Endothelial cell of umbilical vein (primary cell): Measurements from ENCODE around the gene PTGFRN. TPM values are rescaled to one million over a fixed set of nuclear protein-coding genes. Genes with fewer than 3 reads are reported as not detected.

Source experiments
- BruUV-seq: library from RNA; stranded (reverse); fragments of 400-500 nt; replicated peaks from 2 replicates; lab custom pipeline; 2021; lab: Mats Ljungman, UMichigan
- CTCF ChIA-PET: fragments of 300-600, 350-600 bp; sonication (Branson Sonifier 250); formaldehyde crosslinking; loops from one replicate; lab custom pipeline; 2021; ENCODE audit warnings: antibody characterized with exemption, inconsistent platforms; lab: Charles Lee
- POLR2A ChIA-PET: fragments of 300-600, 350-600 bp; sonication (Branson Sonifier 250); formaldehyde crosslinking; loops from one replicate; lab custom pipeline; 2021; ENCODE audit warnings: antibody characterized with exemption, inconsistent platforms; lab: Charles Lee
- DNase-seq: peaks from one replicate; pipeline ENCODE4 v3.0.0-alpha.2; 2011; ENCODE audit warnings: low read depth, low spot score
- FAIRE-seq: peaks from 2 replicates; lab custom pipeline; 2011; peaks lifted over from hg19 to GRCh38; lab: Jason Lieb, UNC
- H2AFZ ChIP-seq: 2 replicates; pipeline ENCODE4 v1.6.0; 2012; ENCODE audit warnings: low read depth, low read length, control low read depth, inconsistent platforms
- H3K27ac ChIP-seq: 2 replicates; pipeline ENCODE4 v1.5.1; 2011; ENCODE audit warnings: low read depth, mild to moderate bottlenecking, control low read depth, low read length, moderate library complexity; ENCODE audit not compliant: insufficient read depth
- H3K27me3 ChIP-seq, 2 experiments: 2 replicates each; pipeline versions ENCODE4 v1.6.0 to v1.6.1; 2011; ENCODE audit warnings: low read length in 2 of 2, mixed read lengths in 1 of 2; ENCODE audit not compliant: control insufficient read depth in 2 of 2, insufficient read depth in 2 of 2
- H3K36me3 ChIP-seq, 2 experiments: 2 replicates in 1 of 2; 3 replicates in 1 of 2; pipeline ENCODE4 v1.5.1; 2011; ENCODE audit warnings: low read length in 2 of 2, mild to moderate bottlenecking in 1 of 2, moderate library complexity in 1 of 2; ENCODE audit not compliant: control insufficient read depth in 2 of 2, insufficient read depth in 2 of 2; ENCODE audit errors: extremely low read depth in 1 of 2
- H3K4me1 ChIP-seq: 3 replicates; pipeline ENCODE4 v1.5.1; 2011; ENCODE audit warnings: mild to moderate bottlenecking, low read length; ENCODE audit not compliant: control insufficient read depth, insufficient read depth; ENCODE audit errors: extremely low read depth
- H3K4me2 ChIP-seq: 2 replicates; pipeline ENCODE4 v1.6.1; 2011; ENCODE audit warnings: low read length, control low read depth, mixed read lengths; ENCODE audit not compliant: insufficient read depth
- H3K4me3 ChIP-seq, 3 experiments: fragments of 200-600 bp in 1 of 3; sonication (generic), shearing (Covaris generic) in 1 of 3; replicated peaks in 1 of 3; 2 replicates each; pipeline ENCODE4 v1.5.1; 2011 to 2016; ENCODE audit warnings: control low read depth in 3 of 3, low read length in 3 of 3, mild to moderate bottlenecking in 2 of 3, inconsistent platforms in 1 of 3, low read depth in 1 of 3, moderate library complexity in 1 of 3; ENCODE audit not compliant: insufficient read depth in 1 of 3
- H3K79me2 ChIP-seq: 2 replicates; pipeline ENCODE4 v1.6.0; 2012; ENCODE audit warnings: low read length, inconsistent platforms; ENCODE audit not compliant: control insufficient read depth, insufficient read depth
- H3K9ac ChIP-seq: replicated peaks from 2 replicates; pipeline ENCODE3; 2011; ENCODE audit warnings: low read length, control low read depth; ENCODE audit not compliant: insufficient read depth; ENCODE audit errors: extremely low read depth
- H3K9me1 ChIP-seq: replicated peaks from 3 replicates; pipeline ENCODE4 v1.6.0; 2011; ENCODE audit warnings: mild to moderate bottlenecking, low read length; ENCODE audit not compliant: control insufficient read depth, insufficient read depth; ENCODE audit errors: extremely low read depth
- H3K9me3 ChIP-seq: replicated peaks from 2 replicates; pipeline ENCODE4 v1.5.1; 2012; ENCODE audit warnings: low read length, inconsistent platforms; ENCODE audit not compliant: control insufficient read depth, insufficient read depth
- H4K20me1 ChIP-seq: replicated peaks from 2 replicates; pipeline ENCODE3; 2011; ENCODE audit warnings: mild to moderate bottlenecking, low read length; ENCODE audit not compliant: control insufficient read depth, insufficient read depth; ENCODE audit errors: extremely low read depth
- CTCF ChIP-seq, 2 donors: IDR thresholded peaks; 1 replicate in 1 of 2; 2 replicates in 1 of 2; pipeline ENCODE4 v1.5.1; 2011; ENCODE audit warnings: low read length in 2 of 2, mild to moderate bottlenecking in 2 of 2, moderate library complexity in 2 of 2, control low read depth in 1 of 2, inconsistent platforms in 1 of 2, low read depth in 1 of 2; ENCODE audit not compliant: insufficient read depth in 1 of 2; ENCODE audit errors: extremely low read depth in 1 of 2
- EZH2 ChIP-seq: IDR thresholded peaks from 2 replicates; pipeline ENCODE4 v1.6.1; 2012; ENCODE audit warnings: borderline replicate concordance, low read depth, mild to moderate bottlenecking, moderate library complexity, low read length, inconsistent platforms; ENCODE audit not compliant: severe bottlenecking
- FOS ChIP-seq: IDR thresholded peaks from 2 replicates; pipeline ENCODE4 v1.6.1; 2011; ENCODE audit warnings: mild to moderate bottlenecking, low read length, moderate library complexity, borderline replicate concordance; ENCODE audit not compliant: insufficient read depth
- GATA2 ChIP-seq: IDR thresholded peaks from 2 replicates; pipeline ENCODE4 v1.7.0; 2011; ENCODE audit warnings: low read depth, mild to moderate bottlenecking, moderate library complexity, mixed read lengths, low read length; ENCODE audit not compliant: insufficient read length, insufficient read depth
- JUN ChIP-seq: IDR thresholded peaks from 2 replicates; pipeline ENCODE4 v1.6.1; 2011; ENCODE audit warnings: borderline replicate concordance, low read depth; ENCODE audit not compliant: insufficient read length, insufficient read depth
- MYC ChIP-seq: IDR thresholded peaks from one replicate; pipeline ENCODE4 v1.6.1; 2011; ENCODE audit warnings: mild to moderate bottlenecking, low read depth, low read length
- POLR2A ChIP-seq: IDR thresholded peaks from 2 replicates; pipeline ENCODE4 v1.6.1; 2012; ENCODE audit warnings: low read depth, mild to moderate bottlenecking, control low read depth, low read length
- POLR2AphosphoS5 ChIP-seq: IDR thresholded peaks from 2 replicates; pipeline ENCODE4 v1.6.1; 2012; ENCODE audit warnings: low read depth, mild to moderate bottlenecking, control low read depth, low read length, moderate library complexity; ENCODE audit not compliant: insufficient read depth
- dilution Hi-C: fragments of 300-500 bp; cut with MboI; formaldehyde crosslinking; loops from one replicate; pipeline ENCODE4 v1.15.0; 2019; ENCODE audit warnings: low sequenced_read_pairs; ENCODE audit not compliant: extremely low pct_ligation_motif_present
- intact Hi-C: fragments of 100-400 bp; cut with micrococcal nuclease; formaldehyde crosslinking; loops from one replicate; pipeline ENCODE4 v1.10.0; 2022
- polyA plus RNA-seq, 4 experiments: library from polyadenylated mRNA; depleted of rRNA in 3 of 4; stranded (reverse) in 3 of 4; unstranded in 1 of 4; fragments of >200 nt; gene quantifications; 2 replicates each; pipeline versions ENCODE4 v1.2.1 to v1.2.3, GENCODE V29; 2011 to 2012; ENCODE audit warnings: missing spikeins in 1 of 4
- total RNA-seq: library from RNA; stranded (reverse); gene quantifications from 2 replicates; pipeline ENCODE4 v1.2.3, GENCODE V29; 2021
- TF ChIP-seq, protein P1 (sequence below): IDR thresholded peaks from 2 replicates; pipeline ENCODE4 v1.6.1; 2011; ENCODE audit not compliant: insufficient read depth, insufficient read length

The PTGFRN gene
- total and polyA plus RNA-seq, 2 donors (not counting 3 experiments of a cell fraction or from before 2014, with no cell fraction given), result 39.6 to 60.7 TPM

DNA sequence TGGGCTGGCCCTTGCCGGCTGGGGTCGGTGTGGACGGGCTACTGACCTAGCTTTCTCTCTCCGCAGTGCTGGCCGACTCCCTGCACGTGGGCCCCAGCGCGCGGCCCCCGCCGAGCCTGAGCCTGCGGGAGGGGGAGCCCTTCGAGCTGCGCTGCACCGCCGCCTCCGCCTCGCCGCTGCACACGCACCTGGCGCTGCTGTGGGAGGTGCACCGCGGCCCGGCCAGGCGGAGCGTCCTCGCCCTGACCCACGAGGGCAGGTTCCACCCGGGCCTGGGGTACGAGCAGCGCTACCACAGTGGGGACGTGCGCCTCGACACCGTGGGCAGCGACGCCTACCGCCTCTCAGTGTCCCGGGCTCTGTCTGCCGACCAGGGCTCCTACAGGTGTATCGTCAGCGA, 34.9 kb downstream of the PTGFRN start:
- no peak for TF ChIP-seq GATA2
- TF ChIP-seq MYC, result no peak
- TF ChIP-seq CTCF (IDR thresholded peaks at IDR 0.05; ENCODE audit: extremely low read depth in 1 of 2, insufficient read depth in 1 of 2, low read depth in 1 of 2, low read length in 2 of 2), result no peak
- no peak for TF ChIP-seq POLR2A
- H3K9me3 ChIP-seq, result no peaks in the 10 kb centered on the region
- DNase-seq (no peak), FAIRE-seq (no peak)
- no peak overlapping the region for H3K9ac ChIP-seq
- H3K9me1 ChIP-seq, result no peaks in the 10 kb centered on the region
- no peak overlapping the region for H3K27ac ChIP-seq
- H4K20me1 ChIP-seq, result no peaks in the 10 kb centered on the region
- no peaks in the 10 kb centered on the region for H3K79me2 ChIP-seq
- intact Hi-C loops (no loop called here), dilution Hi-C loops (no loop called here)
- H2AFZ ChIP-seq, result no peak overlapping the region
- H3K36me3 ChIP-seq, result peaks cover 0 to 4% of the 10 kb centered on the region in 2 experiments
- ChIA-PET CTCF (interaction anchor here (1.1 to 1.4 kb wide), 2 partner anchors 10 to 208 kb away, joined by 4 to 7 read pairs; no protein-coding TSS in a partner anchor), POLR2A (no interaction called here)
- H3K4me3 ChIP-seq, result no peak overlapping the region
- no peak overlapping the region for H3K4me2 ChIP-seq
- H3K27me3 ChIP-seq, result no peaks in the 10 kb centered on the region
- peaks cover 8% of the 10 kb centered on the region for H3K4me1 ChIP-seq
- no TSS peak for BruUV-seq

GRCh38 chr1:116945421-116945820, 35.7 kb downstream of the PTGFRN start:
- FAIRE-seq, result no peak
- H3K36me3 ChIP-seq, result peaks cover 0 to 4% of the 10 kb centered on the region in 2 experiments
- H4K20me1 ChIP-seq, result no peaks in the 10 kb centered on the region
- DNase-seq, result no peak
- H3K9ac ChIP-seq, result no peak overlapping the region
- H3K9me3 ChIP-seq, result no peaks in the 10 kb centered on the region
- no peaks in the 10 kb centered on the region for H3K9me1 ChIP-seq
- no TSS peak for BruUV-seq
- no peak overlapping the region for H3K27ac ChIP-seq
- H2AFZ ChIP-seq, result no peak overlapping the region
- no peaks in the 10 kb centered on the region for H3K27me3 ChIP-seq
- dilution Hi-C loops, result no loop called here
- peaks cover 8% of the 10 kb centered on the region for H3K4me1 ChIP-seq
- TF ChIP-seq POLR2A, result no peak
- TF ChIP-seq JUN, result no peak
- TF ChIP-seq, protein P1, sequence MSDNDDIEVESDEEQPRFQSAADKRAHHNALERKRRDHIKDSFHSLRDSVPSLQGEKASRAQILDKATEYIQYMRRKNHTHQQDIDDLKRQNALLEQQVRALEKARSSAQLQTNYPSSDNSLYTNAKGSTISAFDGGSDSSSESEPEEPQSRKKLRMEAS, result no peak
- no peak for TF ChIP-seq EZH2
- TF ChIP-seq GATA2, result no peak
- no peak for TF ChIP-seq CTCF (IDR thresholded peaks at IDR 0.05; ENCODE audit: extremely low read depth in 1 of 2, insufficient read depth in 1 of 2, low read depth in 1 of 2, low read length in 2 of 2)
- no peak for TF ChIP-seq POLR2AphosphoS5
- no peak for TF ChIP-seq FOS
- TF ChIP-seq MYC, result no peak
- ChIA-PET POLR2A (no interaction called here), CTCF (interaction anchor here (1.0 to 1.1 kb wide), 2 partner anchors 11 to 64 kb away, joined by 3 to 4 read pairs; no protein-coding TSS in a partner anchor)
- no peaks in the 10 kb centered on the region for H3K79me2 ChIP-seq
- H3K4me2 ChIP-seq, result no peak overlapping the region
- H3K4me3 ChIP-seq, result no peak overlapping the region
- intact Hi-C loops, result no loop called here
